Endothelial cell of hepatic sinusoid (primary cell): ENCODE measurements around the gene IARS1.

Experiments used
- in situ Hi-C: cut with HindIII; loops from 2 replicates; pipeline ENCODE4 v1.10.0; 2017; ENCODE audit warnings: low sequenced_read_pairs

The IARS1 gene

DNA sequence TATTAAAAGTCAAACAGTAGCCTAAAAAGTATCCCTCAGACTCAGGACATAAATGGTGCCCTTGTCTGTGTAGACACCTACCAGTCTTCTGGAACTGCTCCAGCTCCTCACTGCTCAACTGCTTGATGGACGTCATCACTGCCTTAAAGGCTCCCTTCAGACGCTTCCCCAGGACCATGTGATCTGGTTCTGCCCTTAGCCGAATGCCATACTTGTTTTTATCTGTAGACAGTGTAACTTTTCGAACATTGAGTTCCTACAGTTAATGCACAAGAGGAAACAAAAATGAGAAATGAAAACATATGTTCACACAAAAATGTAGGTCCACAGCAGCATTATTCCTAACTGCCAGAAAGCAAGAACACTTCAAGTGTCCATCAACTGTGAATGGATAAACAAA is 46.2 kb downstream of the IARS1 start:
- in situ Hi-C loops = no loop called here

GRCh38 chr9:92245005-92245797 is 48.3 kb downstream of the IARS1 start:
- in situ Hi-C loops = no loop called here
